GM04503 (cell line): ENCODE data around the gene GPR89A.
A peak's percentile ranks its signal among the peaks of the same experiment; 100 is the strongest.
"Not testable (repeated sequence)": the region's sequence is repeated elsewhere in the genome, so short reads cannot be mapped to it uniquely, and the experiment has no call there.

ENCODE experiments used
- DNase-seq: peaks from one replicate; pipeline ENCODE4 v3.0.0-alpha.2; 2012; ENCODE audit warnings: low read depth

Gene GPR89A

DNA sequence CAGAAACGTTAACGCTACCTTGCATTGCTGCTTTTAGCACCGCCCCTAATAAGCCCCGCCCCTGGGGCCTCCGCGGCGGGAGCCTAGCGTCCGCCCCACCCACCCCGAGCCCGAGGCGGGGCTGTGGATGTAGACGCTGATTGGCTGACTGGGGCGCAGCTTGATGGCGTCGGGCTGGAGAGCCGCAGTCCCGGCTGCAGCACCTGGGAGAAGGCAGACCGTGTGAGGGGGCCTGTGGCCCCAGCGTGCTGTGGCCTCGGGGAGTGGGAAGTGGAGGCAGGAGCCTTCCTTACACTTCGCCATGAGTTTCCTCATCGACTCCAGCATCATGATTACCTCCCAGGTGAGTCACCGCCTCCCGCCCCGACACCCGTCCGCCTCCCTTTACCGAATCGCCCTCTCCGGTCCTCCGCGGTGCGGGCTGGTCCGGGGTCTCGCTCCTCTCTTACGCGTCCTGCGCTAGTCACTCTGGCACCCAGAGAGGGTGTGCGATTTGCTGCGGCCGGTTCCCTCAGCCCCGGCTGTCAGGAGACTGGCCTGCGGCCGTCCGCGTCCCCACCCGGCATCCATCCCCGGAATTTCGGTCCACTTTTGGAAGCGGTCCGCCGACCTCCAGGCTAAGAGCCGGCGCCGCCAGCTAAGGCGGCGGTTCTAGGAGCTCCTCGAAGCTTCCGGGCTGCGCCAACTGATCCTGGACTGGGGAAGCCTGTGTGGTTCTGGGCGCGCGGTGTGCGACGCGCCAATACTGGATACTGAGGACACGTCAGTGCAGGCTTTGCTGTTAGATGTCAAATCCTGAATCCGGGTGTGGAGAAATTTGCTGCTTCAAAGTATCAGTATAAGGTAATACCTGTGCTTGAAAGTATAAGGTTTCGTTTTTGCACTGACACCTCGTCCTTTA, at the start of gene GPR89A:
GPR89A (plus strand) TSS at position 156 of the 901 bp plus-strand sequence; CDS start at position 302, 146 bp downstream.
- peak; percentile 33 for DNase-seq

GRCh38 chr1:145586820-145587219, 21.0 kb upstream of the GPR89A start:
- not testable (repeated sequence) for DNase-seq

- DNase-seq: not testable (repeated sequence)
These were observed 17.0 kb upstream of the GPR89A start for GRCh38 chr1:145590806-145591205.

GRCh38 chr1:145592347-145592746, 15.4 kb upstream of the GPR89A start:
- not testable (repeated sequence) for DNase-seq

DNA sequence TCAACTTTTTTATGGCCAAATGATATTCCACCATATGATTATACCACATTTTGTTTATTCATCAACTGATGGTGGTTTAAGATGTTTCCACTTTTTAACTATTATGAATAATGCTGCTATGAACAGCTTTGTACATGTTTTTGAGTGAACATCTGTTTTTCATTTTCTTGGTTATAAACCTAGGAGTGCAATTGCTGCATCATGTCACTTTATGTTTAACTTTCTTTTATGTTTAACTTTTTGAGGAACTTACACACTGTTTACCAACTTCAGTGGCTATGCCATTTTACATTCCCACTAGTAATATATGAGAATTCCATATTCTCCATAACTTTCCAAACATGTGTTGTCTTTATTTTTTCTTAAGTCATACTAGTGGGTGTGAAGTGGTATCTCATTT, 12.4 kb upstream of the GPR89A start:
- peak; percentile 22 for DNase-seq

GRCh38 chr1:145596236-145596635, 11.6 kb upstream of the GPR89A start:
- not testable (repeated sequence) for DNase-seq

GRCh38 chr1:145599426-145599825, 8.4 kb upstream of the GPR89A start:
- DNase-seq: not testable (repeated sequence)

- no peak for DNase-seq
These were observed 6.2 kb upstream of the GPR89A start for GRCh38 chr1:145601593-145601992.

- DNase-seq: not testable (repeated sequence)
These were observed 948 bp upstream of the GPR89A start for GRCh38 chr1:145606840-145607239.

DNA sequence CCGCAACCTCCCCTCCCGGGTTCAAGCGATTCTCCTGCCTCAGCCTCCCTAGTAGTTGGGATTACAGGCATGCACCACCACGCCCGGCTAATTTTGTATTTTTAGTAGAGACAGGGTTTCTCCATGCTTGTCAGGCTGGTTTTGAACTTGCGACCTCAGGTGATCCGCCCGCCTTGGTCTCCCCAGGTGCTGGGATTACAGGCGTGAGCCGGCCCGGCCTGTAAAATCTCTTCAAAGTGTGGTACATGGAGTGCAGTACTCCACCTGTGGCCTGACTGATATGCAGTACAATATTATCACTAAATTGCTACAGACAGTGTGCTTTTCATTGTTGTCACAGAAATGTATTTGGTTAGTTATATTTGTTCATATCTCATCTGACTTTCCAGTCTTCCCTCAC, 499 bp upstream of the GPR89A start:
- not testable (repeated sequence) for DNase-seq

- DNase-seq: not testable (repeated sequence)
These were observed 3.0 kb downstream of the GPR89A start for GRCh38 chr1:145610744-145611143.

DNA sequence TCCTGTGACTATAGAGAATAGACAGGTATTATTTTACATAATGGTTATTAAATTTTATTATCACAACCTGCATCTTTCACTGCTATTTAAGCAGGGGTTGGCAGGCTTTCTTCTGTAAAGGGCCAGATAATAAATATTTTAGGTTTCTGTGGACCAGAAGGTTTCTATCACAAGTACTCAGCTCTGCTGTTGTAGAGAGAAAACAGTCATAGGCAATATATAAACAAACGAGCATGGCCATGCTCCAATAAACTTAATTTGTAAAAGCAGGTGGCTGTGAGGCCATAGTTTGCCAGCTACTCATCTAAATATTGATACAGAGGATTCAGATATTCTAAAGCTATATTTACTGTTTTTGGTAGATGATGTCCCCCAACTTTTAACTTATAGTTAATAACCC, 12.3 kb downstream of the GPR89A start:
- not testable (repeated sequence) for DNase-seq

- DNase-seq: not testable (repeated sequence)
These were observed 14.4 kb downstream of the GPR89A start for GRCh38 chr1:145622177-145622576.

- DNase-seq: not testable (repeated sequence)
These were observed 28.4 kb downstream of the GPR89A start for GRCh38 chr1:145636237-145636636.

DNA sequence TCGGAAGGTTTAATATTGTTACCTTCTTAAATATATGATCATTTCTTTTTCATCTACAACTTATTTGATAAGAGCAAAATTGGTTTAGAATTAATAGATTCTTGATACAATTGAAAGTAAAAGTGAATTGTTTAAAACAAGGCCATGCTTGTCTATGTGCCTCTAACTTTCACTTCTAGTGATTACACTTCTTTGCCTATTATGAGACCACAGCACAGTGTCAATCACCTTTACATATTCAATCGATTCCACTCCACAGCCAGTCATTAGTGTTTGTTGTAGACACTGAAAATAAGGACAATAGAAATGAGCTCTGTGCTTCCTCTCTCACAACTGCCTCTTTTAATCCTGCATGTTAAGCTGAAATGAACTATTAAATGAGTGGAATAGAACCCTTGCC, 34.1 kb downstream of the GPR89A start:
- DNase-seq: not testable (repeated sequence)

GRCh38 chr1:145643990-145644389, 36.2 kb downstream of the GPR89A start:
- DNase-seq: not testable (repeated sequence)

- DNase-seq: not testable (repeated sequence)
These were observed 48.6 kb downstream of the GPR89A start for GRCh38 chr1:145656245-145656943.

- DNase-seq: not testable (repeated sequence)
These were observed 54.7 kb downstream of the GPR89A start for GRCh38 chr1:145662502-145662901.

GRCh38 chr1:145665015-145665414, 57.2 kb downstream of the GPR89A start:
- DNase-seq: not testable (repeated sequence)

- not testable (repeated sequence) for DNase-seq
These were observed 63.4 kb downstream of the GPR89A start for GRCh38 chr1:145670995-145671745.

DNA sequence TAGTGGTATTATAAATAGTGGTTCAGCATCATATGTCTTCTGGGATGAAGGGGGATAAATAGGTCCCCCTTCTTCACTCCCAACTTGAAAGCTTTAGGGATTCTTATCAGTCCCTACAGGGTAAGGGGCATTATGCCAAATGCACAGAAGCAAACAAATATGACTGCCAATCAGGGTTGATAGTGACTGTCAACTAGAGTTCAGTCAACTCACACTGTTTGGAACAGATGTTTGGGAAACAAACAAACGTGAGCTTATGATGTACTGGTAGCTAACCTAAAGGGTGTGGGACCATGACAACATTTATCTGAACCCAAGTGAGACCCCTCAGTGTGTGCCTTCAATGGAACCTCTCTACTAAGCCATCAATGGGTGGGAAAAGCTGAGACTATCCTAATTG, 65.4 kb downstream of the GPR89A start:
- DNase-seq: not testable (repeated sequence)

GRCh38 chr1:145684858-145685257, 77.1 kb downstream of the GPR89A start:
- DNase-seq: not testable (repeated sequence)
